CD14-positive monocyte (primary cell): ENCODE data around the gene RMC1. TPM values are rescaled to one million over a fixed set of nuclear protein-coding genes. Genes with fewer than 3 reads are reported as not detected.
A peak's percentile ranks its signal among the peaks of the same experiment; 100 is the strongest.

Source experiments
- DNase-seq, 3 donors: peaks; one replicate each; pipeline ENCODE4 v3.0.0-alpha.2; 2011 to 2022
- H2AFZ ChIP-seq: 2 replicates; pipeline ENCODE4 v1.6.0; 2012; ENCODE audit warnings: mild to moderate bottlenecking, low read depth, low read length, inconsistent platforms; ENCODE audit not compliant: insufficient read depth, poor library complexity, severe bottlenecking
- H3K27ac ChIP-seq, 2 donors: 1 replicate in 1 of 2; 2 replicates in 1 of 2; pipeline ENCODE4 v1.5.1; 2012 to 2013; ENCODE audit warnings: low read length in 2 of 2, control low read depth in 1 of 2, inconsistent platforms in 1 of 2, low read depth in 1 of 2, mild to moderate bottlenecking in 1 of 2
- H3K27me3 ChIP-seq, 2 donors: one replicate each; pipeline versions ENCODE4 v1.6.0 to v1.6.1; 2011 to 2013; ENCODE audit warnings: low read length in 2 of 2; ENCODE audit not compliant: control insufficient read depth in 2 of 2, insufficient read depth in 2 of 2
- H3K36me3 ChIP-seq, 2 donors: replicated peaks in 1 of 2; 1 replicate in 1 of 2; 2 replicates in 1 of 2; pipeline versions ENCODE4 v1.5.1 to v1.6.1; 2012 to 2013; ENCODE audit warnings: low read length in 2 of 2, control low read depth in 1 of 2, inconsistent platforms in 1 of 2, mild to moderate bottlenecking in 1 of 2; ENCODE audit not compliant: insufficient read depth in 2 of 2, control insufficient read depth in 1 of 2
- H3K4me1 ChIP-seq, 2 donors: 1 replicate in 1 of 2; 2 replicates in 1 of 2; pipeline versions ENCODE4 v1.5.1 to v1.6.1; 2012 to 2013; ENCODE audit warnings: low read length in 2 of 2, control low read depth in 1 of 2, inconsistent platforms in 1 of 2, mild to moderate bottlenecking in 1 of 2, moderate library complexity in 1 of 2; ENCODE audit not compliant: insufficient read depth in 2 of 2, control insufficient read depth in 1 of 2
- H3K4me2 ChIP-seq: replicated peaks from 2 replicates; pipeline ENCODE3; 2012; ENCODE audit warnings: low read length, moderate library complexity, mild to moderate bottlenecking; ENCODE audit not compliant: poor library complexity, severe bottlenecking; ENCODE audit errors: extremely low read depth
- H3K4me3 ChIP-seq, 3 experiments: fragments of 200-600 bp in 1 of 3; sonication (generic) in 1 of 3; replicated peaks in 1 of 3; 1 replicate in 2 of 3; 2 replicates in 1 of 3; pipeline ENCODE4 v1.5.1; 2011 to 2013; ENCODE audit warnings: low read length in 3 of 3, mild to moderate bottlenecking in 3 of 3, control low read depth in 2 of 3, low read depth in 2 of 3, inconsistent platforms in 1 of 3, moderate library complexity in 1 of 3
- H3K79me2 ChIP-seq: 2 replicates; pipeline ENCODE4 v1.6.0; 2012; ENCODE audit warnings: mild to moderate bottlenecking, control low read depth, inconsistent platforms, low read length, moderate library complexity; ENCODE audit not compliant: insufficient read depth
- H3K9ac ChIP-seq: 2 replicates; pipeline ENCODE4 v1.6.0; 2017; ENCODE audit warnings: low read length, mild to moderate bottlenecking; ENCODE audit not compliant: insufficient read depth, poor library complexity, severe bottlenecking
- H3K9me3 ChIP-seq, 2 donors: replicated peaks in 1 of 2; 1 replicate in 1 of 2; 2 replicates in 1 of 2; pipeline versions ENCODE4 v1.5.1 to v1.6.1; 2012 to 2013; ENCODE audit warnings: low read length in 2 of 2, control low read depth in 1 of 2; ENCODE audit not compliant: control insufficient read depth in 1 of 2, insufficient read depth in 1 of 2
- H4K20me1 ChIP-seq: 2 replicates; pipeline ENCODE4 v1.6.0; 2012; ENCODE audit warnings: mild to moderate bottlenecking, low read length, control low read depth, moderate library complexity; ENCODE audit not compliant: insufficient read depth
- H3K27ac Mint-ChIP-seq, 7 donors: one replicate each; pipeline ENCODE4 v1.8.0; 2020; ENCODE audit warnings: mild to moderate bottlenecking in 7 of 7, mixed read lengths in 7 of 7, moderate library complexity in 6 of 7, inconsistent platforms in 2 of 7
- H3K27me3 Mint-ChIP-seq, 3 donors: one replicate each; pipeline ENCODE4 v1.8.0; 2021 to 2022; ENCODE audit warnings: low read depth in 3 of 3, mild to moderate bottlenecking in 3 of 3, mixed read lengths in 3 of 3, moderate library complexity in 3 of 3, inconsistent platforms in 1 of 3
- H3K36me3 Mint-ChIP-seq, 2 donors: one replicate each; pipeline ENCODE4 v1.8.0; 2020; ENCODE audit warnings: mixed read lengths in 2 of 2, inconsistent platforms in 1 of 2, mild to moderate bottlenecking in 1 of 2
- H3K4me1 Mint-ChIP-seq: one replicate; pipeline ENCODE4 v1.8.0; 2020; ENCODE audit warnings: mild to moderate bottlenecking, mixed read lengths
- H3K4me3 Mint-ChIP-seq, 2 donors: one replicate each; pipeline ENCODE4 v1.8.0; 2020; ENCODE audit warnings: mild to moderate bottlenecking in 2 of 2, mixed read lengths in 2 of 2, moderate library complexity in 1 of 2
- H3K9me3 Mint-ChIP-seq, 7 donors: one replicate each; pipeline ENCODE4 v1.8.0; 2020 to 2022; ENCODE audit warnings: mixed read lengths in 7 of 7, mild to moderate bottlenecking in 6 of 7, moderate library complexity in 6 of 7, inconsistent platforms in 2 of 7
- CTCF ChIP-seq: fragments of 200-600 bp; IDR thresholded peaks from one replicate; pipeline ENCODE4 v1.8.0; 2022; ENCODE audit warnings: antibody characterized with exemption, mild to moderate bottlenecking
- WGBS: methylation state at CpG from one replicate; pipeline ENCODE4 v1.1.5; 2013; ENCODE audit warnings: missing lambda C conversion rate; ENCODE audit not compliant: insufficient coverage; 5-methylcytosine and 5-hydroxymethylcytosine counted together
- intact Hi-C, 2 donors: fragments of 100-400 bp; cut with micrococcal nuclease; formaldehyde crosslinking; loops; one replicate each; pipeline versions ENCODE4 v1.15.0 to v1.15.1; 2023
- polyA plus RNA-seq, 3 donors: library from polyadenylated mRNA; depleted of rRNA in 1 of 3; unstranded in 2 of 3; stranded (reverse) in 1 of 3; fragments of 300-500 nt in 2 of 3; fragments of >200 nt in 1 of 3; fragmentation: Illumina TruSeq in 2 of 3; gene quantifications; 1 replicate in 2 of 3; 2 replicates in 1 of 3; pipeline ENCODE4 v1.2.3, GENCODE V29; 2012 to 2021

RMC1 gene
- polyA plus RNA-seq, 3 donors: 21.9 to 70.8 (median 30.1) TPM

GRCh38 chr18:23578067-23578701, 74.9 kb downstream of the RMC1 start:
- Histone ChIP-seq H3K9ac (no peak overlapping the region), H3K4me3 (no peak overlapping the region), H3K27ac (no peak overlapping the region), H3K27me3 (no peaks in the 10 kb centered on the region), H3K4me1 (peaks cover 46 to 53% of the 10 kb centered on the region in 2 donors), H4K20me1 (peaks cover 63% of the 10 kb centered on the region), H2AFZ (no peak overlapping the region), H3K9me3 (no peaks in the 10 kb centered on the region), H3K79me2 (peaks cover 53% of the 10 kb centered on the region), H3K36me3 (peaks cover 8 to 23% of the 10 kb centered on the region in 2 donors), H3K4me2 (no peak overlapping the region)
- peak overlapping the region in 1 of 2 donors; percentile 75 for H3K4me3 Mint-ChIP-seq
- WGBS: 94% methylated on average over 5 of the region's 6 CpGs
- H3K27ac Mint-ChIP-seq: peak overlapping the region in 6 of 7 donors; percentile 11 to 94 (median 86)
- H3K36me3 Mint-ChIP-seq: peaks cover 30 to 39% of the 10 kb centered on the region in 2 donors
- peaks cover 0 to 2% (median 0%) of the 10 kb centered on the region in 3 donors for H3K27me3 Mint-ChIP-seq
- no peak for TF ChIP-seq CTCF
- intact Hi-C loops: no loop called here
- H3K9me3 Mint-ChIP-seq: peaks cover 0 to 2% (median 0%) of the 10 kb centered on the region in 7 donors
- DNase-seq: no peak
- H3K4me1 Mint-ChIP-seq: peaks cover 58% of the 10 kb centered on the region

GRCh38 chr18:23578891-23579653, 75.8 kb downstream of the RMC1 start:
- Histone ChIP-seq H3K4me1 (peaks cover 42 to 48% of the 10 kb centered on the region in 2 donors), H3K27me3 (no peaks in the 10 kb centered on the region), H3K36me3 (peaks cover 8 to 21% of the 10 kb centered on the region in 2 donors), H2AFZ (no peak overlapping the region), H4K20me1 (peaks cover 63% of the 10 kb centered on the region), H3K4me2 (peak overlapping the region; percentile 43), H3K9ac (no peak overlapping the region), H3K4me3 (peak overlapping the region in 1 of 3 experiments; percentile 38), H3K9me3 (no peaks in the 10 kb centered on the region), H3K27ac (peak overlapping the region; percentile 50 to 53), H3K79me2 (peaks cover 62% of the 10 kb centered on the region)
- Mint-ChIP-seq H3K36me3 (peaks cover 31 to 42% of the 10 kb centered on the region in 2 donors), H3K4me3 (peak overlapping the region; percentile 17 to 75), H3K27ac (peak overlapping the region; percentile 79 to 94 (median 87)), H3K27me3 (peaks cover 0 to 2% (median 0%) of the 10 kb centered on the region in 3 donors), H3K9me3 (peaks cover 0 to 2% (median 0%) of the 10 kb centered on the region in 7 donors), H3K4me1 (peaks cover 58% of the 10 kb centered on the region)
- no peak for TF ChIP-seq CTCF
- DNase-seq: peak; percentile 46 to 81 (median 65)
- WGBS: 89% methylated on average over 5 of the region's 8 CpGs
- intact Hi-C loops: no loop called here
